HAP-1 (cell line): Measurements from ENCODE around the gene ACSL6.

Experiments
- DNase-seq, 2 experiments: peaks; one replicate each; pipeline ENCODE4 v3.0.0-alpha.2; 2016 to 2020; ENCODE audit warnings: low spot score in 2 of 2
- H3K27me3 ChIP-seq: fragments of 250-450 bp; sonication (Bioruptor Pico); 2 replicates; pipeline ENCODE4 v1.5.1; 2020; ENCODE audit warnings: low read depth, mild to moderate bottlenecking, moderate library complexity
- H3K36me3 ChIP-seq: fragments of 250-450 bp; sonication (Bioruptor Pico); replicated peaks from 2 replicates; pipeline ENCODE4 v1.5.1; 2020; ENCODE audit warnings: mild to moderate bottlenecking
- H3K4me1 ChIP-seq: fragments of 250-450 bp; sonication (Bioruptor Pico); 2 replicates; pipeline ENCODE4 v1.5.1; 2020; ENCODE audit warnings: mild to moderate bottlenecking
- H3K4me3 ChIP-seq: fragments of 250-450 bp; sonication (Bioruptor Pico); 2 replicates; pipeline ENCODE4 v1.5.1; 2020; ENCODE audit warnings: mild to moderate bottlenecking, moderate library complexity
- H3K9me3 ChIP-seq: fragments of 250-450 bp; sonication (Bioruptor Pico); 2 replicates; pipeline ENCODE4 v1.5.1; 2020; ENCODE audit warnings: mild to moderate bottlenecking, moderate library complexity
- in situ Hi-C: fragments of 300-500 bp; cut with MboI; formaldehyde crosslinking; loops from 3 replicates; pipeline ENCODE4 v1.14.3; 2020; ENCODE audit warnings: low sequenced_read_pairs, inconsistent platforms, mixed read lengths

ACSL6 gene

GRCh38 chr5:132011622-132012343 is at the start of gene ACSL6:
Gene ACSL6 (minus strand): TSS chr5:132011658. CDS start chr5:132011553, 105 bp downstream.
- in situ Hi-C loops = no loop called here
- DNase-seq = peak; percentile 24 to 60
- H3K36me3 ChIP-seq = no peaks in the 10 kb centered on the region

DNA sequence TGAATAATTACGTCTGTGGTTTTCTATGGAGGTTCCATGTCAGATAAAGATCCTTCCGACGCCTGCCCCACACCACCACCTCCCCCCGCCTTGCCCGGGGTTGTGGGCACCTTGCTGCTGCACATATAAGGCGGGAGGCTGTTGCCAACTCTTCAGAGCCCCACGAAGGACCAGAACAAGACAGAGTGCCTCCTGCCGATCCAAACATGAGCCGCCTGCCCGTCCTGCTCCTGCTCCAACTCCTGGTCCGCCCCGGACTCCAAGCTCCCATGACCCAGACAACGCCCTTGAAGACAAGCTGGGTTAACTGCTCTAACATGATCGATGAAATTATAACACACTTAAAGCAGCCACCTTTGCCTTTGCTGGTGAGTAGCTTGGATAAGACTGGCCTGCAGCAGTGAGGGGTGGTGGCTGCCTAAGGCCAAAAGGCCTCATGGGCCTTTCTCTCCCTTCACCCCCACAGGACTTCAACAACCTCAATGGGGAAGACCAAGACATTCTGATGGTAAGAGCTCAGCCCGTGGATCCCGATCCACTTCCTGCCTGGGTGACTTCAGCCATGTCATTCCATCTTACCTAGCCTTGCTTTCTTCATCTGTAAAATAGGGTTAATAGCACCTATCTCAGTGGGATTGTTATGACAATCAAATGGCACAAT is 49.2 kb upstream of the ACSL6 start, which contains the start of gene IL3:
Gene IL3 (plus strand): TSS at position 155 of the 661 bp plus-strand sequence. CDS start 52 bp downstream, at position 207.
- in situ Hi-C loops = no loop called here

More at GRCh38 chr5:132011622-132012343, at the start of gene ACSL6:
- Histone ChIP-seq H3K4me3 (peak within 1 kb of the TSS; percentile 41), H3K27me3 (peaks cover 7% of the 10 kb centered on the region; the same call in 1 of the 2 replicates), H3K4me1 (no peaks in the 10 kb centered on the region), H3K9me3 (no peaks in the 10 kb centered on the region)

DNA sequence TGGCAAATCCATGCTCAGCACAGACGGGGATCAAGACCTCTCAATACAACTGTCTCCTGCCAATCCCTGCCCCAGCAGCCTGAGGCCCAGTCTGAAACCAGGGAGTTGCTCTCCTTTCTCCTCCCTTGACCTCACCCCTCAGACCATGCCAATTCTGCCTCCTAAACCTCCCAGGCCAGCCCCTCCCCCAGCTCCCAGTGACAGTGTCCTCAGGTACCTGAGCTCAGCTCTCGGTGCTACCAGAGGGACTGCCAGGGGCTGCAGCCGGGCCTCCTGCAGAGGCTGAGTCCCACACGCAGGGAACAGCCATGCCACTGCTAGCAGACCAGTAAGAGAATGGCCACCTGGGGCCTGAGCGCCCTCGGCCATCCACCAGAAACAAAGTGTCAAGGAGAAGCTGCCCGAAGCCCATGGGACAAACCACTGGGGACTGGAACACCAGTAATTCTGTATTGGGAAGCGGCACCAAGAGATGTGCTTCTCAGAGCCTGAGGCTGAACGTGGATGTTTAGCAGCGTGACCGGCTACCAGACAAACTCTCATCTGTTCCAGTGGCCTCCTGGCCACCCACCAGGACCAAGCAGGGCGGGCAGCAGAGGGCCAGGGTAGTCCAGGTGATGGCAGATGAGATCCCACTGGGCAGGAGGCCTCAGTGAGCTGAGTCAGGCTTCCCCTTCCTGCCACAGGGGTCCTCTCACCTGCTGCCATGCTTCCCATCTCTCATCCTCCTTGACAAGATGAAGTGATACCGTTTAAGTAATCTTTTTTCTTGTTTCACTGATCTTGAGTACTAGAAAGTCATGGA is 48.4 kb upstream of the ACSL6 start:
- Histone ChIP-seq H3K4me1 (no peaks in the 10 kb centered on the region), H3K36me3 (no peaks in the 10 kb centered on the region), H3K4me3 (no peak overlapping the region), H3K9me3 (no peaks in the 10 kb centered on the region), H3K27me3 (no peaks in the 10 kb centered on the region)
- in situ Hi-C loops = no loop called here
- peak in 1 of 2 experiments; percentile 6 for DNase-seq

More for the DNA sequence above, 49.2 kb upstream of the ACSL6 start, which contains the start of gene IL3:
- Histone ChIP-seq H3K9me3 (no peaks in the 10 kb centered on the region), H3K4me3 (no peak within 1 kb of the TSS), H3K36me3 (no peaks in the 10 kb centered on the region), H3K27me3 (no peaks in the 10 kb centered on the region), H3K4me1 (no peaks in the 10 kb centered on the region)
- peak in 1 of 2 experiments; percentile 6 for DNase-seq

DNA sequence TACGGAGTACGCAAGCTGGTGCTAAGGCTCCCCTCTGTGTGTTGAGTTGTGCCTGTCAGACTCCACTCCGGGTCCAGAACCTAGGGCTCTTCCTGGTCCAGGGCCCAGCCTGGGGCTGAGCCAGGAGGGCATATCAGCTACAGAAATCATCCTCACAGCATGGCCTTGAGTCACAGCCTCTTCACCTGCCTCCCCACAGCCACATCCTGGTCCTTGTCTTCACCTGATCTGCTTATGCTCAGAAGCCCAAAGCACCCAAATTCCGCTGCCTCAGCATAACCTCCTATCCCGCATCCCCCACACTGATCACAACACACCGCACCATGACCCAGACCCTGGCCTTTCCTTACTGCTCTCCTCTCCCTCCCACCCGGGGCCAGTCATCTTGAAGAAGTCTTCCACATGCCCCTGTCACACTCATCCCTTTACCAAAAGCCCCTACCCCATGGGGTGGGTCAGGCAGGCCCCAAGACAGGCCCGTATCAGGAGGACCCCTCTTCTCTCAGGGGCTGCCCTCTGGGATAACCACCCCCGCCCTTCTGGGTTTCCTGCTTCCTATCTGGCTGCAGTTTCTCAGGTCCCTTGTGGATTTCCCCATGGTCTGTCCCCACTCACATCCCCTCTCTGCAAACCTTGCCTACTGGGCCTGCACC is 47.7 kb upstream of the ACSL6 start:
- H3K4me1 ChIP-seq = no peaks in the 10 kb centered on the region
- H3K4me3 ChIP-seq = no peak overlapping the region
- in situ Hi-C loops = no loop called here
- no peaks in the 10 kb centered on the region for H3K27me3 ChIP-seq
- no peaks in the 10 kb centered on the region for H3K36me3 ChIP-seq
- no peak for DNase-seq
- no peaks in the 10 kb centered on the region for H3K9me3 ChIP-seq

GRCh38 chr5:132058646-132059042 is 47.2 kb upstream of the ACSL6 start:
- no peaks in the 10 kb centered on the region for H3K4me1 ChIP-seq
- in situ Hi-C loops = no loop called here
- no peaks in the 10 kb centered on the region for H3K9me3 ChIP-seq
- peak in 1 of 2 experiments; percentile 3 for DNase-seq
- no peak overlapping the region for H3K4me3 ChIP-seq
- no peaks in the 10 kb centered on the region for H3K36me3 ChIP-seq
- no peaks in the 10 kb centered on the region for H3K27me3 ChIP-seq

GRCh38 chr5:132057498-132058255 is 46.2 kb upstream of the ACSL6 start:
- Histone ChIP-seq H3K9me3 (no peaks in the 10 kb centered on the region), H3K27me3 (no peaks in the 10 kb centered on the region), H3K4me3 (no peak overlapping the region), H3K4me1 (no peaks in the 10 kb centered on the region), H3K36me3 (no peaks in the 10 kb centered on the region)
- in situ Hi-C loops = no loop called here
- peak in 1 of 2 experiments; percentile 2 for DNase-seq

DNA sequence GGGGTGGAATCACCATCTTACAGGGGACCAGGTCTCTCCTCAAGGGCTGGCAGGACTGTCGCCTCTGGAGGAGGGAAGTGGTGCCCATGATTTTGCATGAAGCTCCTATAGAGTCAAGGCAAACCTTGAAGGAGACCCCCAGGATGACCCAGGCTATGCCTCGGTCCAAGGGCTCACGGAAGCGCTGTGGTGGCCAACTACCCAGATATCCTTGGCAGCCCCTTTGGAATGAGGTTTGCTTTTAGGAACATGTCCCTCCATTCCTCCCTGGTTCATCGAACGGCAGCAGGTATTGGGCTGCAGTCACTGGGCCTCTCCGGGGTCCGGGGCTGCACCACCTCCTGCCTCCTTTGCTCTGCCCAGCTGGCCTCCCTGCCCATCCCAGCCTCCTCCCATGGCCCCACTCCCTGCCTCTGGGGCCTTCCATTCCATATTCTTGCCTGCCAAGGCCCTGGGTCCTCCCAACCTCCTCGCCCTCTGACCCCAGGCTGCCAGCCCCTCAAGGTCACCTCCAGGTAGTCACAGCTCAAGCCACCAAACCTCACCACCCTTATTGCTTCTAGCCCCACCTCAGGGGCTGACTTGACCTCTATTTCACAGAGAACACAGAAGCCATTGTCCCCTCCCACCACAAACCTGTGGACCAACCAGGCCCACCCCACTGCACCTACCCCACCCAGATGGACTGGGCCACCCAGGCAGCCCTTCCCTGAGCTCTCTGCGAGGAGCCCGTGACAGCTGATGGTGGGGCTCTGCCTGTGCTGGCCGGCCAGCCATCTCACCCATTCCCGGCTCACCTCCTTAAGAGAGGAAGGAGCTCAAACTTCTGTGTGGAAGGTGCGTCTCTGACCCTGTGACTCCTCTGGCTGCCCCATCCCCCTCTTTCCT is 45.4 kb upstream of the ACSL6 start:
- Histone ChIP-seq H3K36me3 (no peaks in the 10 kb centered on the region), H3K9me3 (no peaks in the 10 kb centered on the region), H3K4me3 (no peak overlapping the region), H3K27me3 (no peaks in the 10 kb centered on the region), H3K4me1 (no peaks in the 10 kb centered on the region)
- in situ Hi-C loops = no loop called here
- peak in 1 of 2 experiments; percentile 6 for DNase-seq

GRCh38 chr5:132055808-132056609 is 44.6 kb upstream of the ACSL6 start:
- Histone ChIP-seq H3K27me3 (no peaks in the 10 kb centered on the region), H3K9me3 (no peaks in the 10 kb centered on the region), H3K36me3 (no peaks in the 10 kb centered on the region), H3K4me3 (no peak overlapping the region), H3K4me1 (no peaks in the 10 kb centered on the region)
- peak in 1 of 2 experiments; percentile 5 for DNase-seq
- in situ Hi-C loops = no loop called here

DNA sequence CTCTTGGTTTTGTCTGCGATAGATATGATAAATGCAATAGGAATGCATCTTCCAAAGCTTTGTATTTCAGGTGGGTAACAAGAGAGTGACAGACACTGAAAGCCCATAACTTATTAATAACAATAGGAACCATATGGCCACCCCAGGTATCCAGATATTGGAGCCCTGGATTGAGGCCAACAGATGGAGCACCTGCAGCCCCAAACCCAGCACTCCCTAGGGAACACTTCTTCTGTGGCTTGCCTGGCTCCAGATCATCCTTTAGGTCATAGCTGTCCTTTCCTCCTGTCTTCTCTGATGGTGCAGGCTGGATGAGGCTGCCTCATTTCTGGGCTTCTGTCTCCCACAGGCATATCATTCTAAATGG is 44.0 kb upstream of the ACSL6 start:
- in situ Hi-C loops = no loop called here
- H3K27me3 ChIP-seq = no peaks in the 10 kb centered on the region
- DNase-seq = no peak
- no peaks in the 10 kb centered on the region for H3K36me3 ChIP-seq
- H3K4me1 ChIP-seq = no peaks in the 10 kb centered on the region
- no peaks in the 10 kb centered on the region for H3K9me3 ChIP-seq
- H3K4me3 ChIP-seq = no peak overlapping the region

GRCh38 chr5:132054697-132055440 is 43.4 kb upstream of the ACSL6 start:
- Histone ChIP-seq H3K4me1 (no peaks in the 10 kb centered on the region), H3K36me3 (no peaks in the 10 kb centered on the region), H3K27me3 (no peaks in the 10 kb centered on the region), H3K9me3 (no peaks in the 10 kb centered on the region), H3K4me3 (no peak overlapping the region)
- peak in 1 of 2 experiments; percentile 3 for DNase-seq
- in situ Hi-C loops = no loop called here

GRCh38 chr5:132054031-132054696 is 42.7 kb upstream of the ACSL6 start:
- no peak for DNase-seq
- H3K4me3 ChIP-seq = no peak overlapping the region
- in situ Hi-C loops = no loop called here
- no peaks in the 10 kb centered on the region for H3K9me3 ChIP-seq
- H3K36me3 ChIP-seq = no peaks in the 10 kb centered on the region
- H3K27me3 ChIP-seq = no peaks in the 10 kb centered on the region
- H3K4me1 ChIP-seq = no peaks in the 10 kb centered on the region
